22Rv1 (cell line): ENCODE measurements around the gene APIP.

Experiments used
- CTCF ChIP-seq: fragments of 450-650 bp; IDR thresholded peaks from 2 replicates; pipeline ENCODE4 v1.5.1; 2017; ENCODE audit warnings: mild to moderate bottlenecking
- ZFX ChIP-seq: fragments of 450-650 bp; IDR thresholded peaks from 2 replicates; pipeline ENCODE4 v1.6.1; 2017; ENCODE audit warnings: antibody characterized with exemption, borderline replicate concordance

- no peak for TF ChIP-seq CTCF
- TF ChIP-seq ZFX = no peak
These were observed 20.9 kb upstream of the APIP start for GRCh38 chr11:34936945-34937629.
